Stimulated activated CD8-positive, alpha-beta memory T cell treated with anti-CD3 and anti-CD28 coated beads, Interleukin-4, amount 100 ng/mL, for 24 hours (primary cell): ENCODE results near the gene DUXA.
"Not testable (repeated sequence)": the region's sequence is repeated elsewhere in the genome, so short reads cannot be mapped to it uniquely, and the experiment has no call there.

Experiments used
- DNase-seq: peaks from one replicate; pipeline ENCODE4 v3.0.0-alpha.2; 2020; ENCODE audit warnings: low read depth

Gene DUXA

DNA sequence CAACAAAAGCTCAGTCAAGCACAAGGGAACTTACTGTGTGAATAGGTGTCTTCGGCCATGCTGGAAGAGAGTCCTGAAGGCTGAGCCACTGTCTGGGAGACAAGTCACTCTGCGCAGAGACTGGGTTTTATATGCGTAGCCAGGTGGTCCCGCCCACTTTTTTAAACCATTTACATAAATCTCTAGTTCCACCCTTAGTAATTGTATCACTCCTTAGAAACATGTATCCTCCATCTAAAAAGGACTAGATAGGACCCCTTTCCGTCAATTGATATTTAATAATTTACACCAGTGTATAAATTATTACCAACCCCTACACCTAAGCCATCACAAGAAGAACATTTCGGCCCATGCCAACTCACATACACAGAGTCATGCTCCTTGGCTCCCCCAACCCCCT lies at the start of gene DUXA:
Gene DUXA, minus strand, starts transcription at position 101 of the 400 bp plus-strand sequence. Its CDS starts 42 bp downstream, at position 59.
- no peak for DNase-seq

GRCh38 chr19:57212109-57212508 lies 44.8 kb upstream of the DUXA start:
- no peak for DNase-seq

DNA sequence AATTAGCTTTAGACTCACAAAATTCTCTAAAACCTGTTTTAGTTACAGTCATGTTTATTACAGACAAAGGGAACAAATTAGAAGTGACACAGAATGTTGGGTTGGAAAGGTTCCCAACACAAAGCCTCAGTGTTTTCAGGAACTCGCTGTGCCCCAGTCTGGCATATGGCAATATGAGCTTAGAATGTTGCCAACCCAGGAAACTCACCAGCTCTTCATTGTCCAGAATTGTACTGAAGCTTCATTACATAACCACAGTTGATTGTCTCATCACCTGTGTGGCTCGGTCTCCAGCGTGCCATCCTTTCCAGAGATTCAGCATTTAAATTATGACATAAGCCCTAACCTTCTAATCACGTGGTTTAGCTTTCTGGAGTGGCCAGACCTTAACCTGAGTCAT lies 43.1 kb upstream of the DUXA start:
- no peak for DNase-seq

DNA sequence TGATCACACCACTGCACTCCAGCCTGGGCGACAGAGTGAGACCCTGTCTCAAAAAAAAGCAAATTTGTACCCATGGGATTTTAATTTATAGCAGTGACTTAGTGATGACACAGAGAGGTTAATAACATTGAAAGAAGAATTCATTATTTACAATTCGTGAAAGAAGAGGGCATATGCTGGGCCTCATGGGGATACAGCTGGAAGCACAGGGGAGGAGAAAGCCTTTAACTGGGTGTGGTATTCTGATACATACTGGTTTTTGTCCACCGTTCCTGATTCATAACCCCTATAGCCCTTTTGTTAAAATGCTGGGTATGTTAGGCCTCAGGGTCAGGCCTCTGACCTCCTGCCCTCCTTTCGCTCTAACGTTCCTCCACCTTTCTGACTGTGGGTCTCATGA lies 34.9 kb upstream of the DUXA start:
- DNase-seq, result no peak

DNA sequence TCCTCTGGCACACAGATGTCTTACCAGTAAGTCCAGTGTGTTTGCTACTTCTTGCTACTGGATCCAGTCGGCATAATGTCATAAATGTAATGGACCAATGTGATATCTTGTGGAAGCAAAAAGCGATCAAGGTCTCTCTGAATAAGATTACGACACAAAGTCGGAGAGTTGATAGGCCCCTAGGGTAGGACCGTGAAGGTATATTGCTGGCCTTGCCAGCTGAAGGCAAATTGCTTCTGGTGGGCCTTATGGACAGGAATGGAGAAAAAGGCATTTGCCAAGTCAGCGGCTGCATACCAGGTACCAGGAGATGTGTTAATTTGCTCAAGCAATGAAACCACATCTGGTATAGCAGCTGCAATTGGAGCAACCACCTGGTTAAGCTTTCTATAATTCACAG lies 30.6 kb upstream of the DUXA start:
- not testable (repeated sequence) for DNase-seq

GRCh38 chr19:57192993-57193392 lies 25.7 kb upstream of the DUXA start:
- DNase-seq, result no peak

GRCh38 chr19:57192077-57192420 lies 24.8 kb upstream of the DUXA start:
- no peak for DNase-seq

DNA sequence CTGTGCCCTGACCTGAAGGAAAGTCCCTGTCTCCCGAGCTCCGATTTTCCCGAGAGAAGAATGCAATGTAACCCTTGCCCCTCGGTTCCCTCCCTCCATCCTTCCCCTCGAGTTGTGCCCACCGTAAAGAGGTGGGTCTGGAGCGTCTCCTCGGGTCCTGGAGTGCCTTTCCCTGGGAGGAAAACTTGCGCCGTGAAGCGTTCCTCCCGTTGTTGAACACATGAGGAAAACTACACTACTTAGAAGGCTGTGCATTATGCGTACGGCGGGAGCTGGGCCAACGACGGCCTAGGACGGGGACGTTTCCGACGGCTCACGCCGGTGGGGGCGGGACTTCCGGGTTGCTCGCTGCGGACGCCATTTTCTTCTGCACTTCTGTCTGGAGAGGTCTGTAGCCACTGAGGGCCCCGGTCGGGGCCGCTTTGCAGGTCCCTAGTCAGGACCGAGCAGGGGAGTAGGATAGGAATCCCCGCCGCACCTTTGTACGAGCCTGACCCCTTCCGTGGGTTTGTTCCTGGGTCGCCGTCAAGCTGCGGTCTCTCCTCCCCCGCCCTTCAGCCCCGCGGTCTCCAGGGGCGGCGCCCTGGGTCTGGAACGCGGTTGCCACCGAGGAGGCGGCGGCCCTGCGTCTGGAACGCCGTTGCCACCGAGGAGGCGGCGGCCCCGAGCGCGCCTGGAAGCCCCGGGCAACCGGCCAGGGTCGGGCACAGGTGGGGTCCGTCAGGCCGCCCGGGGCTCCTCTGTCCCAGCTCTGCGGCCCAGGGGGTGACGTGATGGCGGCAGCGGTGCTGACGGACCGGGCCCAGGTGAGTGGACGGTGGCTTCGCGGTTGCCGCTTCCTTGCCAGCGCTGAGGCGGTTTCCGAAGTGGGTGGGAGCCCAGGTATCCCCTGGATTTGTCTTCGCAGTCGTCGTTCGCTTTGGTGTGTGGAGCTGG lies 24.1 kb upstream of the DUXA start, which contains the start of gene ZNF264:
Gene ZNF264, plus strand, starts transcription at position 360 of the 936 bp plus-strand sequence. Its CDS starts 414 bp downstream, at position 774.
- peak; percentile 86 for DNase-seq

DNA sequence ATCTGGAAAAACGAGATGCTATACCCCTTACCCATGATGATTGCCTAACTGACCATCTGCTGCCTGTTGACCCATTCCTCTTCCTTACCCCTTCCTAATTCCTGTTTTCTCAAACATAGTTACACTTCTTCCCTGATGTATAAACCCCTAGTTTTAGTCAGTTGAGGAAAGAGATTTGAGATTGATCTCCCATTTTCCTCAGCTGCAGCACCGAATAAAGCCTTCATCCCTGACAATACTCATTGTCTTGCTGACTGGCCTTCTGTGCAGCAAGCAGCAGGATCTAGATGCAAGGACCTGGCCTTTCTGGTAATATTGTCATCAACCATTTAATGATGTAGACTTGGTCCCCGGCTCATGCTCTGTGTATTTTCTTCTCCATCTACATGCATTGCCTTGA lies 23.0 kb upstream of the DUXA start:
- DNase-seq, result no peak

- DNase-seq, result no peak
These were observed 4.3 kb upstream of the DUXA start for GRCh38 chr19:57171551-57172081.

GRCh38 chr19:57165846-57166245 lies 1.4 kb downstream of the DUXA start:
- DNase-seq, result no peak

- DNase-seq, result no peak
These were observed 5.2 kb downstream of the DUXA start for GRCh38 chr19:57161985-57162539.

GRCh38 chr19:57152921-57153320 lies 14.4 kb downstream of the DUXA start:
- no peak for DNase-seq

- DNase-seq, result no peak
These were observed 25.6 kb downstream of the DUXA start for GRCh38 chr19:57141699-57142098.

DNA sequence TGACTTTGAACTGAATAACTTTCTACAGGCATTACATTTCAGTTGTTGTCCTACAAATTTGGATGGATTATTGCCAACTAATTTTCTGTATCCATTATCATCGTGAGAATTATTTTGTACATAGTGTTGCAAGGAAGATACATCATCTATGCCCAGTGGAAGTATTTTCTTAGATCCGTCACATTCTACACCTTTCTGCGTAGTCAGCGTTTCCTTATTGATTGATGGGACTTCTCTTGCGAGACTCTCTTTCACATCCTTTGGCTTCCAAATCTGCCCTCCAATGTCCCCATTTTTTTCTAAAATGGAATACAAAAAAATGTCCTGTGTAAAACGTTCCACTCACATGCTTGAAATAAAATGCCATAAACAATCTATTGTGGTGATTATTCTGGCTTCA lies 31.5 kb downstream of the DUXA start:
- DNase-seq, result no peak

DNA sequence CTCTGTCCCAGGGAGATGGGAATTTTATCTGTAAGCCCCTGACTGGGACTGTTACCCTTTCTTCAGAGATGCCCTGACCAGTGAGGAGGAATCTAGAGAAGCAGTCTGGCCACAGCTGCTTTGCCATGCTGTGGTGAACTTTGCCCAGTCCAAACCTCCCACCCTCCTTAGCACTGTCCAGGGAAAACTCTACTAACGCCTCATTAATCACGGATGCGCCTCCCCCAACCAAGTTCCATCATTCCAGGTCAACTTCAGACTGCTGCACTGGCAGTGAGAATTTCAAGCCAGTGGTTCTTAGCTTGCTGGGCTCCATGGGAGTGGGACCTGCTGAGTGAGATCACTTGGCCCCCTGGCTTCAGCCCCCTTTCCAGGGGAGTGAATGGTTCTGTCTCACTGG lies 39.9 kb downstream of the DUXA start:
- DNase-seq, result not testable (repeated sequence)

DNA sequence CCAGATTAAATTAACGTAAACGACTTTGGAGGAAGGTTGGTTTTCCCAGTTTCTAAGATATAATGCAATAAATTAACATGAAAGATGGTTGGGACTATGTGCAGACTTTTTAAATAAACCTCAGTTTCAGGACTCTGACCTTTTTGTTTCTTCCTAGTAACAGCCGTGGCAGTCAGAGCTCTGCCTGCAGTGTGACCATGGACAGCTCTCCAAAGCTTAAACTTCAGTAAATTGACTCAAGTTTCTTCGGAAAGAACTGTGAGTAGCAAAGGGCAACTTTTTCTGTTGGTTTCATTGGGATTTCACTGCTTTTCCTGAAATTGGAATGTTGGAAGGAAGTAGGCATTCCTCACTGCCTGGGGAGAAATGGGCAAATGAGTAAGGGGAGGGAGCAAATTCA lies 43.4 kb downstream of the DUXA start:
- DNase-seq, result no peak

- no peak for DNase-seq
These were observed 48.4 kb downstream of the DUXA start for GRCh38 chr19:57118848-57119247.

GRCh38 chr19:57113501-57113900 lies 53.8 kb downstream of the DUXA start:
- DNase-seq, result not testable (repeated sequence)

DNA sequence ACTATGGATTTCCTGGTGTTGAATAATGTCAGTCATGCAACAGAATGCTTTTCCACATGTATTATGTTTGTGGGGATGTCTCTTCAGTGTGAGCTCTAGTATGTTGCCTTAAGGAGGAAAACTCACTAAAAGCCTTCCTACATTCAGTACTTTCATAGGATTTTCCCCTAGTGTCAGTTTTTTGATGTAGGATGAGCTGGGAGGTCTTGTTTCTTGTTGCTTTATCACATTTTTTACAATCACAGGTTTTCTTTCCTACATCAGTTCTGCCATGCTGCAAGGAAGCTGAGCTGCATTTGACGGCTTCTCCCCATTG lies 56.0 kb downstream of the DUXA start:
- DNase-seq, result no peak

DNA sequence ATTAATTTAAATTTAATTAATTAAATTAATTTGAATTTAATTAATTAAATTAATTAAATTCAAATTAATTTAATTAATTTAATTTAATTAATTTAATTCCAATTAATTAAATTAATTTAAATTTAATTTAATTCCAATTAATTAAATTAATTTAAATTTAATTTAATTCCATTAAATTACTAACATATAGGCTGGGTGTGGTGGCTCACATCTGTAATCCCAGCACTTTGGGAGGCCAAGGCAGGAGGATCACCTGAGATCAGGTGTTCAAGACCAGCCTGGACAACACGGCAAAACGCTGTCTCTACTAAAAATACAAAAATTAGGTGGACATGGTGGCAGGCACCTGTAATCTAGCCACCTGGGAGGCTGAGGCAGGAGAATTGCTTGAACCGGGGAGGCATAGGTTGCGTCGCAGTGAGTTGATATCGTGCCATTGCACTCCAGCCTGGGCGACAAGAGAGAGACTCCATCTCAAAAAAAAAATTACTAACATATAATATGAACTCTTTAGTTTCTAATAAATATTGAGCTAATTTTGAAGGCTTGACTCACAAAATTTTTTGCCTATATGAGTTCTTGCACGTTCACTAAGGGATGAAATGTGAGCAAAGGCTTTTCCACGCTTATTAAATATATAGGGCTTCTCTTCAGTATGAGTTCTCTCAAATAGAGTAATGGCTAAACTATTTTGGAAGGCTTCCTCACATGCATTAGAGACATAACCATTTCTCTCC lies 56.5 kb downstream of the DUXA start:
- no peak for DNase-seq

DNA sequence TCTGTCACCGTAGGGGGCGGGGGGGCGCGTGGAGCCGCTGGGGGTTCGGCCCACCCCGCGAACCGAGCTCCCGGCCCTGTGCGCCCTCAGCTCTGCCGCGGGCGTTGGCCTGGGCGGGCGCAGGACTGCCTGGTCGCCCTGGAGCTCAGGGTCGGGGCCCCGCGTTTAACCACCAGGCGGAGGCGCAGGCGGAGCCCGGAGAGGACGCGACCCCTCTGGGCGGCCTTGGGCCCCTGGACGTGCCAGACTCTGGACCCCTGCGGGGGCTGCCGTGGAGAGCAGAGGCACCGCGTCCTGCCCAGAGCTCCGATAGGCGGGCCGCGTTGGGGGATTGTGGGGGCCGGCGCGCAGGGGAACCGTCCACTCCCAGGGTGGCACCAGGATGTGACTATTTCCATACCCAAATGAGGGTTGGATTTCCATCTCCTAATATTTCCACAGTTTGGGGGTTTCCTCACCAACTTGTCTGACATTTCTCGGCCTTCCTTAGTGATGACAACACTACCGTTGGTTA lies 60.5 kb downstream of the DUXA start:
- DNase-seq, result no peak
